ENCODE results near the gene CLK2.
"Not testable (repeated sequence)": the region's sequence is repeated elsewhere in the genome, so short reads cannot be mapped to it uniquely, and the experiment has no call there.

The CLK2 gene

GRCh38 chr1:155267373-155267772 lies 5.9 kb downstream of the CLK2 start:
- no peak for DNase-seq (ENCODE audit: low read depth in 2 of 2)

DNA sequence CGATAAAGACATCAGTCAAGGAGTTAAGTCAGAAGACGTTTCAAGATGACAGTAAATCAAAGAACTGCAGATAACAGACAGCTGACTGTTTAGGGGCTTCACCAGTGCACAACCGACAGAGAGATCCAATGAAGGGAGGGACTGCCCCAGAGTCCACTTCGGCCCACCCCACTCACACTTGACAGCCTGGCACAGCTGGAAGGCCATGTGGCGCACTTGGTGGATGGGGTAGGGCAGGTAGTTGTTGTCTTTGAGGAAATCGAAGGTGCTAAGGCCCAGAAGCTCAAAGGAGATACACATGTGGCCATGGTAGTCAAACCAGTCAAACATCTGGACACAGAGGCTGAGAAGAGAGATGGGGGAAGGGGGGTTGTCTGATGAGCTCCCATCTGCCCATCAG lies 6.8 kb downstream of the CLK2 start:
- no peak for DNase-seq (ENCODE audit: low read depth in 2 of 2)

GRCh38 chr1:155263067-155263466 lies 10.2 kb downstream of the CLK2 start:
- no peak for DNase-seq (ENCODE audit: low read depth in 2 of 2)

DNA sequence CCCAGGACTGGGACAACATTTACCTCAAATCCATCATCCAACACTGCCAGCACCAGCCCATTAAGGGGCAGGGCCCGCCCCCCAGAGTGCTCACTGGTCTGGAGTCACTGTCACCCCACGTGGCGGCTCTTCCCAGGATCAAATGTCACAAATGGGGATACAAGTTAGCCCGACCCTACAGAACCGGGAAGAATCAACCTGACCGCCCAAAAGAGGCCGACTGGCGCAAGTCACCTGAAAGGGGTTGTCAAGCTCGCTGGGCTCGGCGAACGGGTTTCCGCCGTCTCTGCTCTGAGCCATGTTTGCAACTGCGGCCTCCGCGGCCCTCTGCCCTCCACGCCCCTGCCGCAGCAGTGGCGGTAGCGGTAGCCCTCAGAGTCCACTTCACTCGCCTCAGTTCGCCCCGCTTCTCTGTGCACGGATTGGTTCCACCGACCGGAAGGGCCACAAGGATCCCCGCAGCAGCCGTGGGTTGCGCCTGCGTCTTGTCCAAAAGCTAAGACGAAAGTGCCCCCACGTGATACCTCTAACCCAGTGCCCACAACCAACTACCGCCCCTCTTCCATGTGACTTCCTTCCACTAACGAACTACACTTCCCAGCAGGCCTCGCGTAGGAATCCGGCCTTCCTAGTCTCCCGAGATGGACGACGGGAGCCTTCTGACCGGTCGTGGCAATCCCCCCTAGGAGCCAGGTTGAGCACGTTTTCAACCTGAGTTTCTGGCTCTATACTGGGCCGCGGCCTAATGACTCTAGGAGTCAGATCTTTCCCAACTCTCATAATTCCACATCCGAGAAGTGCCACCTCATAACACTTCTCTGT lies 11.2 kb downstream of the CLK2 start, which contains the start of gene SCAMP3:
Gene SCAMP3, minus strand, starts transcription at position 509 of the 822 bp plus-strand sequence. Its CDS starts 209 bp downstream, at position 300.
- DNase-seq (ENCODE audit: low read depth in 2 of 2), result peak; percentile 80 to 84

- no peak for DNase-seq (ENCODE audit: low read depth in 2 of 2)
Observed at GRCh38 chr1:155261493-155261851, 11.8 kb downstream of the CLK2 start.

GRCh38 chr1:155260276-155260675 lies 13.0 kb downstream of the CLK2 start:
- no peak for DNase-seq (ENCODE audit: low read depth in 2 of 2)

DNA sequence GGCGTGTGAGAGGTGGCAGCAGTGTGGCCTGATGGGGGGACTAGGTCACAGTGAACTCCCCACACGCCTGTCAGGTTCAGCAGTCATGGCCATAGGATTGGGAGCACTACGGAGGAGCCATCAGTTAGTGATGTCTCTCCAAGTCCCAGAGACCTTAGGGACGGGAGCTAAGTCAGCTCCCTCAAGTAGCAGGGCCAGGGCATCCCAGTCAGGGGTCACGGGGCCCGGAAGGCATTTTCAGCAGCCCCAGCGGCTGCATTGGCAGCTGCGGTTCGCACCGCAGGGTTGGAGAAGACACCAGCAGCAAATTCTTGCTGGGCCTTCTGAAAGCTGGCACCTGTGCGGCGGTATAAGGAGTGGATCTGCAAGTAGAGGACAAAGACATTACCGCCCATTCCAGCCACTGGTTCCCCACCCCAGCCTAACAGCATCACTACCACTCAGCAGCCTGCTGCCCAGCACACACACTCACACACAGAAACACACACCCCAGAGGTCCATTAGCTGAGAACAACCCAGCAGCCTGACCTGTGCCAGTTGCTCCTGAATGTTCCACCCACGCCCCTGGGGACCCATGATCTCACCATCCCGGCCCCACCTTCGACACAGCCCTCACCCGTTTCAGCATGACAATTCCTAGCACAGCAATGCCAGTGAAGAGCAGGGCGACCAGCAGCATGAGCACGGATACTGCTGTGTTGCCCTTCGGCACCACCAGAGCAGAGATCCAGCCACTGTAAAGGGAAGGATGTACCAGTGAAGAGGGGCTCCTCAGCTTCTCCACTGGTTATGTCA lies 17.0 kb downstream of the CLK2 start:
- no peak for DNase-seq (ENCODE audit: low read depth in 2 of 2)

DNA sequence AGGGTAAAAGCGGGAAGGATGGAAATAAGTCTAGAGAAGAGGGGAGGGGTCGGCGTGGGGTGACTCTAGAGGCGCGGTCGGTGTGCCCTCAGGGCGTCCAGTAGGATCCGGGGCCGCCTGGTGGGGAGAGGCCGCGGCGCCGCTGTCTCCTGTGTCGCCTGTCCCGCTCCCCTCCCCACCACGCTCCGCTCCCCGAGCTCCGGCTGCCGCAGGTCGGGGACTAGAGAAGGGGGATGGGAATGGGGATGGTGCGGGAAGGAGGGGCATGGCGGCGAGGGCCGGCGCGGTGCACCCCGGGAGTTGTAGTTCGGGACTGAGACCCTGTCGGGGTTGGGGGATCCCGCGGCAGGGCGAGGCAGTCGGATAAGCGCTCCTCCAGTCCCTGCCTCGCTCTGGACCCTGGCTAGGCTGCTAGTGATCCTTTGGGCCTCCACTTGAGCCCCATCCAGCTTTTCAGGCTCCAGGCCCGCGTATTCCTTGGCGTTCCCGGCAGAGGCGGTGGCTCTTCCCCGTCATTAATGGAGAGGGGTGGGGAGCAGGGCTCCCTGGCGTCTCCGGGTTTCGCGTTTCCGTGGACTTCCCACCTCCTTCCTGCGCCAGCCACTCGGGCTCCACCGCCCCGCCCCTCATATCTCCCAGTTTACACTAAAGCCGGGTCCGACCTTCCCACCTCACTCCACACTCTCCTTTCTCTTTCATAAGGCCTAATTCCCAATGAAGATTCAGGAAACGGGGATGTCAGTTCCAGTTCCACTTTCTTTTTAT lies 17.9 kb downstream of the CLK2 start, which contains the start of gene ENTREP3:
Gene ENTREP3, minus strand, starts transcription at position 241 of the 765 bp plus-strand sequence. CDS start 606 bp downstream, outside the sequence.
- DNase-seq (ENCODE audit: low read depth in 2 of 2), result peak in 1 of 2 donors; percentile 54

DNA sequence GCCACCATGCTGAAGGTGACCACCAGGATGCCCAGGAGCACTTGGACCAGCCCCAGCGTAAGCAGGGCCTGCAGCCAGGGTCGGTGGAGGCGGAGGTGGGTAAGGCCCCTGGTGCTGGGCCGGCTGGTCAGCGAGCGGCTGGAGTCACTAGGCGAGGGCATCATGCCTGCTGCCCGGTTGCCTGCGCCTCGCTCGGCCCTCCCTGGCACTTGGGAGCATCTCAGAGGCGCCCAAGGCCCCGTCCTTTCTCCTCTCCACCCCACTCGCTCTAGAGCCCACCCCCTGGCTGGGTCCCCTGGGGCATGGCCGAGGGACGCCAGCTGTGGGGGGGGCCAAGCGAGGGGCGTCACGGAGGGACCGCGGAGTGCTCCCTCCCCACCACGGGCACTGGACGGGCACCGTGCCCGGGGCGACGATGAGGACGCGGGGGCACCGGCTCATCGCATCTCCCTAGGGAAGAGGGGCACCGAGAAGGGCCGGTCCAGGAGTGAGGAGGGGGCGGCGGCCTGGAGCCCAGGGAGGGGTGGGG lies 18.5 kb downstream of the CLK2 start:
- no peak for DNase-seq (ENCODE audit: low read depth in 2 of 2)

DNA sequence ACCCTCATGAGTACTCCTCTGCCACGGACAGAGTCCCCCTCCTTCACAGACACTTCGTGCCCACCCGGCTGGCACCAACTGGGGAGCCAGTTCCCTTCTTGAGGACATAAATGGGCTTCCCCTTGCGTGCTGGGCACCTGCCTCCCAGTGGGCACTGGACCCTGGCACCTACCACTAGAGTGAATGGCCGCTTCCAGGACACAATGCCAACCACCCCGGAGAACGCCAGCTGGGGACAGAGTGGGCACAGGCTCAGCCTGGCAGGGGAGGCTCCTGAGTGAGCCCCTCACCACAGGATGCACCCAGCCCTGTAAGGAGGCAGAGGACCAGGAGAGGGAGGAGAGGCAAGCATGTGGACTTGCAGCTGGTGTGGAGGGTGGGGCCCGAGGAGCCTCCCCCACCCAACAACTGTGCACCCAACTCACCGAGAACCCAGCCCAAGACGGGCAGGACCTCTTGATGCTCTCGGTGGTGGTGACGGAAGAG lies 19.0 kb downstream of the CLK2 start:
- DNase-seq (ENCODE audit: low read depth in 2 of 2), result no peak

DNA sequence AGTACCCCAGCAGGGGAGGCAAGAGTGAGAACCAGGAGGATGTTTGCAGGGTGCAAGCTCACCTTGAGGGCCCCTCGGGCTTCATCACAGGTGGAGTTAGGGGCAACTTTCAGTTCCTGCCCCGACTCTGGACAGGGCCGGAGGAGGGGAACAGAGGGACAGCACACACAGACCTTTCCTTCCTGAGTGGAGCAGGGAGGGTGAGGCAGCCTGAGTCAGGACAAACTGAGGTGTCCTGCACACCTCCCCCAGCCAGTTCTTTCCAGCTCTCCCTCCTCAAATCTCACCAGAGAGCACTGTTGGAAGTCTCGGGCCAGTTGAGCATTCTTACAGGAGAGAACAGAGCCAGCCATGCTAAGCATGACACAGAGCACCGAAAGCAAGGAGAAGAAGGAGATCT lies 19.5 kb downstream of the CLK2 start:
- DNase-seq (ENCODE audit: low read depth in 2 of 2), result no peak

DNA sequence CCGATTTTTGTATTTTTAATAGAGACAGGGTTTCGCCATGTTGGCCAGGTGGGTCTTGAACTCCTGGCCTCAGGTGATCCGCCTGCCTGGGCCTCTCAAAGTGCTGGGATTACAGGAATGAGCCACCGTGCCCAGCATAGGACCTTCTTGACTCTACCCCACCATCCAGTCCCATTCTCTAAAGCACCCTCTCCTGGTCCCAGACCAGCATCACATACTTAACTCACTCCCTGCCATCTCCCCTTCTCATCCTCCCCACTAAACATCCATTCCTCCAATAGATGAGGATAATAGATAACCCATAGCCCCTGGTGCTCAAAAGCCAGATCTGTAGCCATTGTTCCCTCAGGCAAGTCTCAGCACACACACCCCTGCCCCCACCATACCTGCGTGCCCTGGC lies 20.1 kb downstream of the CLK2 start:
- DNase-seq (ENCODE audit: low read depth in 2 of 2), result no peak

DNA sequence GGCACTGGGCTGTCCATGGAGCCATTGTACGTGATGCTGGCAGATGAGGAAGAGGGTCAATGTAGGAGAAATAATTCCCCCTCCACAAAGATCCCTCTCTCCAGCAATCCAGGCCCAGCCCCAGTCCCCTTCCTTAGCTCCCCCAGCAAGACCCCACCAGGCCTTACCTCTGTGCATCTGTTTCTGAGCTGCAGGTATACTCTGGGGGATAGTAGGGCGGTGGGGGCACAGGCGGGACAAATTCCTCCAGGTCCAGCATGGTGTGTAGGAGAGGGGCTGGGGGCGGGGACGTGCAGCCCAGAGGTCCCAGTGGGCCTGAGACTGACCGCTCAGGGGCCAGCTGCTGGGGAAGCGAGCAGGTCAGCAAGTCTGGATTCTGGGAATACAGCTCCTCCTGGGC lies 21.7 kb downstream of the CLK2 start:
- DNase-seq (ENCODE audit: low read depth in 2 of 2), result no peak

- peak; percentile 87 to 89 for DNase-seq (ENCODE audit: low read depth in 2 of 2)
Observed at GRCh38 chr1:155250633-155251449, 22.5 kb downstream of the CLK2 start.

DNA sequence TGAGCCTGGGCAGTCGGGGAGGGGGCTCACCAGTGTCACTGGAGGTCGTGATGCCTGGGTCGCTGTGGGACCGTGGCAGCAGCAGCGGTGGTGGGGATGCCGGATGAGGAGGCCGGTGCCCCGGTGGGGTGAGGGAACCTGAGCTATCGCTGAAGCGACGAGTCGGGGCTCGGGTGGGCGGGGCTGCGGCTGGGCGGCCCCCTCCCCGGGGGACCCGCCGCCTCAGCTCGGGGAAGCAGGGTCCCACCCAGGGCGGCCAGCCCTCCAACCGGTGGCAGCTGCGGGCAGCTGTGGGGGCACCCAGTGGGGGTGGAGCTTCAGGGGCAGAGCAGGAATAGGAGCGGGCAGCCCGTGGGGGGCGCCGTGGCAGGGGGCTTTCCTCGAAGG lies 23.1 kb downstream of the CLK2 start:
- no peak for DNase-seq (ENCODE audit: low read depth in 2 of 2)

DNA sequence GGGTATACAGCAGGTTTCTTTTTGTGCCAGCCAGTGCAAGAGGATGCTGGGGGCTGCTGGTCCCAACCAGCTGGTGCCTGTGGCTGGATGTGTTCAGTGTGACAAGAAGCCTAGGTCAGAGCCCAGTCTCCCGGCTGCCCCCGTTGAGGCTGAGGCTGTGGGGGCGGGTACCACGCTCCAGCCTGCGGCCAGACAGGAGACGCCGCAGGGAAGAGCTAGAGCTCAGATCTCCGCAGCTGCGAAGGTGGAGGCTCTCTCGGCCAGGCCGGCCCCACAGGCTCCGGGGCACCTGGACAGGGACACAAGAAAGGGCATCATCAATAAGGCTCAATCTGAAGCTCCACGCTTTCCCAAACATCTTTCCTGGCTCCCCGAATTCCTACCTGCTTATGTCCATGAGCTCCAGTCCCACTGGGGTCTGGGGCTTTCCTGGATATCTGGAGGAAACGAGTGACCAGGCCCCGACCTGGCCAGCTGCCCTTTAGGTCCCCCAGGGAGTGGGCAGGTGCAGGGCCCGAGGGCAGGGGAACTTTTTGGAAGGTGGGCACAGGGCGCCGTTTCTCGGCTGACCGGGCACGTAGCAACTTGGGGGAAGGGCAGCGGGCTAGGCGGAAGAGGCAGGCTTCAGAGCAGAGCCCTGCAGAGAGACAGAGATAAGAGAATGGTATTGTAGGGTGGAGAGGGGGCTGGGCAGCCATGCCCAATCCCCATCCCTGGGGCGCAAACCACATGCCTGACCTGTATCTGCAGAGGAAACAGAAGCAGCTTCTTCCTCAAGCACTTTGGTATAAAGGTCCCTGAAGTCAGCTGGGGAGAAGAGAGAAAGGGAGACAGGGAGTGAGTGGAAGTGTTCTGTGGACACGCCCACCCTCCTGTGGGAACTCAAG lies 25.4 kb downstream of the CLK2 start:
- DNase-seq (ENCODE audit: low read depth in 2 of 2), result no peak

DNA sequence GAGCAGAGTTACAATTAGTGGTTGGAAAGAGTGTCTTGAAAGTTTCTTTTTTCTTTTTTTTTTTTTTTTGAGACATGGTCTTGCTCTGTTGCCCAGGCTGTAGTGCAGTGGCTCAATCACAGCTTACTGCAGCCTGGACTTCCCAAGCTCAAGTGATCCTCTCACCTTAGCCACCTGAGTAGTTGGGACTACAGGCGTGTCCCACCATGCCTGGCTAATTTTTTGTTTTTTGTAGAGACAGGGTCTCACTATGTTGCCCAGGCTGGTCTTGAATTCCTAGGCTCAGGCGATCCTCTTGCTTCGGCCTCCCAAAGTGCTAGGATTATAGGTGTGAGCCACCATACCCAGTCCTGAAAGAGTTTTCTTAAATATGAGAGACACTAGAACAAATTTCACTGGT lies 26.5 kb downstream of the CLK2 start:
- DNase-seq (ENCODE audit: low read depth in 2 of 2), result not testable (repeated sequence)

DNA sequence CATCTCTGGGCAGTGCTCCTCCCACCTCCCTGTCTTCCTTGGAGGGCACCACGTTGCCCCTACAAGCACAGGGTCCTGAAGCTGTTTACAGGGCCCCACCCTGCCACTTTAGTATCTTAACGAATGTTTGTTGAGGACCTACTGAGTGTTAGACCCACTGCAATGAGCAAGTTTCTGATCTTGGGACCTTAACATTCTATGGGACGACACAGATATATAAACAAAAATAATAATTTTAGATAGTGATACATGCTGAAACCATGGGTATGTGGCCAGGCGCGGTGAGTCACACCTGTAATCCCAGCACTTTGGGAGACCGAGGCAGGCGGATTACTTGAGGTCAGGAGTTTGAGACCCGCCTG lies 28.2 kb downstream of the CLK2 start:
- DNase-seq (ENCODE audit: low read depth in 2 of 2), result no peak

DNA sequence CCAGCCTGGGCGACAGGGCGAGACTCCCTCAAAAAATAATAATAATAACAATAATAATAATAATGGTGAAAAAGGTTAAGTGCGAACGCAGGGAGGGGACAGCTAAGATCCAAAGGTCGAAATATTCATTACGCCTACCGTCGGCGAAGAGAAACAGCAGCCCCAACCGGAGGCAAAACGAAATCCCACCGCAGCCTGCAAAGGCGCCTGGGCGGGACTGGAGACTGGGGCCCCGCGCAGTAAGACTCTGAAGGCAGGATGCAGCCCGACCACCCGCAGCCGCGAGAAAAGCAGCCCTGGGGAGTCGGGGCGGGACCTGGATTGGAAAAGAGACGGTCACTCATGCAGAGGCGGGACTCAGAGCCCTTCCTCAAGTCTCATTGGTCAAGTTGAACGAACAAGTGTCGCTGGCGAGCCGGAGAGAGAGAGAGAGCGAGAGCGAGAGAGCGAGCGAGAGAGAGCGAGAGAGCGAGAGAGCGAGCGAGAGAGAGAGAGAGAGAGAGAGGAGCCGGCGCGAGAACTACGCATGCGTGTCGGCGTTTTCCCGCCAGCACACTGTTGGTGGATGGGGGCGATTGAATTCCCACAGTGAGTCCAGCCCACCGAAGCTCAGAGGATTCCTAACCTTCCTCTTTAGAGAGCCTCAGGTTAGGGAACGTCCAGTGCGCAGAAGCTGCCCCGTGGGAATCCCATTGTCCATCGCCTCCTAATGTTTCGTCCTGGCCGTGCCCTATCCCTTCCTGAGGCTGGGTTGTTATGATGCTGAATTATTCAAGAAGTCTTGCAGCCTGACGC lies 28.7 kb downstream of the CLK2 start:
- DNase-seq (ENCODE audit: low read depth in 2 of 2), result peak; percentile 84 to 89

All from activated CD8-positive, alpha-beta memory T cell treated with anti-CD3 and anti-CD28 coated beads for 4 hours (primary cell).